ENCODE results near the gene C2CD3.

- TF ChIP-seq E2F3 (CRISPR knock-in tag; IDR thresholded peaks at IDR 0.05) = no peak
- no peak for TF ChIP-seq EZH2 (IDR thresholded peaks at IDR 0.05; ENCODE audit: borderline replicate concordance, low read depth, low read length)
- TF ChIP-seq CTCF (IDR thresholded peaks at IDR 0.05 in 2 of 3, conservative IDR thresholded peaks at IDR 0.05 in 1 of 3; ENCODE audit: insufficient read depth in 2 of 3, low read depth in 1 of 3, low read length in 3 of 3) = no peak
- no peak for TF ChIP-seq EP300 (IDR thresholded peaks at IDR 0.05; ENCODE audit: low read length)
- TF ChIP-seq POLR2AphosphoS5 (IDR thresholded peaks at IDR 0.05; ENCODE audit: control insufficient read depth, insufficient read depth, low read depth, low read length) = no peak
- TF ChIP-seq CHD1 (IDR thresholded peaks at IDR 0.05; ENCODE audit: low read length) = no peak
- no peak for TF ChIP-seq ATF1 (CRISPR knock-in tag; IDR thresholded peaks at IDR 0.05)
- TF ChIP-seq ATF1 (tag; IDR thresholded peaks at IDR 0.05) = no peak
- TF ChIP-seq DEAF1 (CRISPR knock-in tag; IDR thresholded peaks at IDR 0.05) = no peak
- TF ChIP-seq ZNF274 (IDR thresholded peaks at IDR 0.05; ENCODE audit: borderline replicate concordance, low read depth, low read length) = no peak
- no peak for TF ChIP-seq MXD1 (CRISPR knock-in tag; IDR thresholded peaks at IDR 0.05; ENCODE audit: borderline replicate concordance, poor library complexity, severe bottlenecking)
- no peak for TF ChIP-seq TAL1 (IDR thresholded peaks at IDR 0.05)
Measured at GRCh38 chr11:74048993-74049392, 121.8 kb downstream of the C2CD3 start.
